GM18502 (cell line): ENCODE measurements around the gene SRRM2.

Experiments used
- ATAC-seq: cut with Tn5 transposase; IDR thresholded peaks from one replicate; pipeline ENCODE4 v1.9.1; 2021; ENCODE audit warnings: mild to moderate bottlenecking; ENCODE audit not compliant: unreplicated experiment, poor library complexity

SRRM2 gene

DNA sequence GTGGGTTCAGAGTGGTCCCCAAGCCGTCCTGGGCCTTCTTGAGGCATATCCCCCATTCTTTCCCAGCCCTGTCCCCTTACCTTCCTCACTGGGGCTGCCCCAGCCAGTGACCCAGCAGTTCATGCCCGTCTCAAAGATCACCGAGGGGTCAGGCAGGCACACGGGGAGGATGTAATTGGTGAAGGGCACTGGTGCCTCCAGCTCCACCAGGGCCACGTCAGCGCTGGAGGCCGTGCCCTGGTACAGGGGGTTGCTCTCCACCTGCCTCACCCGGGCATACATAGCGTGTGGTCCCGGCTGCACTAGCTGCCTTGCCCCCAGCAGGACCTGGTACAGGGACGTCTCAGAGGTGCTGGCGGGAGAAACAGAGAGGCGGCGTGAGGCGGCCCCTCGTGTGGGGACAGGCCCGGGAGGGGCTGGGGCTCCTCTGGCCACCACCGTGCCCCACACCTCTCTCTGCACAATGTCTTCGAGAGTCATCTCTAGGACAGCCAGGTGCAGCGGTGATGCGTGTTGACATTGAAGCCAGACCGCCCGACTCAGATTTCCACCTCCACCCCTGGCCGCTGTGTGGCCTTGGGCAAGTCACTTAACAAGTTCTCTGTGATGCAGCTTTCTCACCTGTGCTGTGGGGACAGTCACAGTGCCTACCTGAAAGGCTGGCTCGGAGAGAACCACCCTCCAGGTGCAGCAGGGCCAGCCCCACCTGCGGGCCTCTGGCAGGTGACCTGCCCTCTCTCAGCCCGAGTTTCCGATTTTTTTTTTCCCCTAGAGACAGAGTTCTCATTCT lies 38.3 kb upstream of the SRRM2 start:
- no peak for ATAC-seq

DNA sequence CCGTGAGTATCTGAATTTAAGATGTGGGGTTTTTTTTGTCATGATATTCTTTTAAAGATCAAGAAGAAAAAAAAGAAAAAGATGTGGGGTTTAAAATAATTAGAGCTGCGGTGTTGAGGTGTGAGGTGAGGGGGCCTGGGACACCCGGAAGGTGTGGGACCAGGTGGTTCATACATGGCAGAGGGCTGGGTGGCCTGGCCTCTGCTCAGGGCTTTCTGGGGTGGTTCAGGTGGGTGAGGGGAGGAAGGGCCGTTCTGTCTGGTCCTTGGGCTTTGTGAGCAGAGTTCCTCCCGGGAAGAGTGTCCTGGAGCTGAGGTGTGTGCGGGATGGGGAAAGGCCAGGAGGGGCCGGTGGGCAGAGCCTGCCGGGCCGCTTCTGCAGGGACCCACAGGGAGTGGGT lies 37.4 kb upstream of the SRRM2 start:
- ATAC-seq = no peak

DNA sequence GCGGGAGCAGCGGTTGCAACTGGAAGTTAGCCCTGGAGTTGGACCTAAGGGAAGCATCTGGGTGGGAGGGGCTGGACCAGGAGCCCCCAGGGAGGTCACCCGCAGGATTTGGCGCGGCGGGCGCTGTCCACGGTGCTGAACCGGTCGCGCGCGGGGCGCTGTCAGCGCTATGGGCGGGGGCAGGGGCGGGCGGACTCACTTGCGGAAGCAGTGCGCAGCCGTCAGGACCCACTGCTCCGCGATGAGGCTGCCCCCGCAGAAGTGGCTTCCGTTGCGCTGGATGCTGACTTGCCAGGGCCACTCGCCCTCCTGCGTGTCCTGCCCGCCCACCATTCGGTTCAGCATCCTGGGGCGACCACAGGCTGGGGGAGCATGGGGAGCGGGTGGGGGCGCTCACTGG lies 36.9 kb upstream of the SRRM2 start:
- ATAC-seq = no peak

DNA sequence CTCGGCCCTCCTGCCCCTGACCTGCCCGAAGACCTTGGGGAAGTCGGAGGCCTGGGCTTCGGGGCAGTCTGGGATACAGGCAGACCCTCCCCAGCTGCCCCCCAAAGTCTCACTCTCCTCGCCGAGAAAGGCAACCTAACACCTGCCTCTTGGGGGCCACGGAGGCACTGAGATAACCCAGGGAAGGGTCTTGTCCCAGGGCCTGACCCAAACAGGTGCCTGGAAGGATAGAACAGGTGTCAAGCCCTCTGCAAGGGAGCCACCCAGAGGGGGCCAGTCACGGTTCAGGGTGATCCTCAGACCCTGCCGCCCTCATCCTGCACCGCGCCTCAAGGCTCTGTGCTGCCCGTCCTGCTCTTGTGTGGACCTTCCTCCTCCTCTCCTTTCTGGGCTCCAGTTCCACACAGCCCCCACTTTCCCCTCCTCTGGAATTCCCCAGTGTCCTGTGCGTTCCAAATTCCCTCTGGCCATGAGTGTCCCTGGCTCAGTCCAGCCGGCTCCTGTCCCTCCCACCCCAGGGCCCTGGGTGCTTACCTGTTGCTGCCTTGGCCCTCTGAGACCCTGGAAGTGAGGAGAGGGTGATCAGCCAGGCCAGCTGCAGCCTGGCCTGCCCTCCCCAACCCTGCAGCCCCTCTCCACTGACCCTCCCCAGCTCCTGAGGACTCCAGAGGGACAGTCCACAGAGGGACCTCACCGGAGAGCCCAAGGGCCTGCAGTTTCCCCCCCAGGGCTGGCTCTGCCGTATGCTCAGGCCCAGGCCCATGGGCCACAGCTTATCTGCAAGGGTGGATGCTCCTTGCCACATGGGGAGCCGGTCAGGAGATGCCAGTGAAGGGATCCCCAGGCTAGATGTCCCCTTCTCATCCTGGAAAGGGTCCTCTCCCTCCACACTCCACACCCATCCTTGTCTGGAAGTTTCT lies 36.2 kb upstream of the SRRM2 start:
- ATAC-seq = no peak

DNA sequence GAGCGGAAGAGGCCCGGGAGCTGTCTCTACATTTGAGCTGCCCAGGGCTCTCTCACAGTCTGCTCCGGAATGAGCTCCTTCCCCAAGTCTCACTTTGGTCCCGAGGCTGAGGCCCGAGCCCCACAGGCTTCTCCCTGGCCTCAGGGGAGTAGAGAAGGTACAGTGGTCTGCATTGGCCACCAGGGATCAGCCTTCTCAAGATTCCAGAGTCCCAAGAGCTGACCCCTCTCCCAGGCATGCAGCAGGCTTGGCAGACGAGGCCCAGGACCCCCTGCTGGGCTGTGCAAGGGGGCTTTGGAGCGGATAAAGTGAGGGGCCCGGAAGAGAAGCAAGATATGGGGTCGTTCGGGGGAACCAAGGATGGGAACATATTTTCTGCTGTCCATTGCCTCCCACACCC lies 35.5 kb upstream of the SRRM2 start:
- ATAC-seq = no peak

DNA sequence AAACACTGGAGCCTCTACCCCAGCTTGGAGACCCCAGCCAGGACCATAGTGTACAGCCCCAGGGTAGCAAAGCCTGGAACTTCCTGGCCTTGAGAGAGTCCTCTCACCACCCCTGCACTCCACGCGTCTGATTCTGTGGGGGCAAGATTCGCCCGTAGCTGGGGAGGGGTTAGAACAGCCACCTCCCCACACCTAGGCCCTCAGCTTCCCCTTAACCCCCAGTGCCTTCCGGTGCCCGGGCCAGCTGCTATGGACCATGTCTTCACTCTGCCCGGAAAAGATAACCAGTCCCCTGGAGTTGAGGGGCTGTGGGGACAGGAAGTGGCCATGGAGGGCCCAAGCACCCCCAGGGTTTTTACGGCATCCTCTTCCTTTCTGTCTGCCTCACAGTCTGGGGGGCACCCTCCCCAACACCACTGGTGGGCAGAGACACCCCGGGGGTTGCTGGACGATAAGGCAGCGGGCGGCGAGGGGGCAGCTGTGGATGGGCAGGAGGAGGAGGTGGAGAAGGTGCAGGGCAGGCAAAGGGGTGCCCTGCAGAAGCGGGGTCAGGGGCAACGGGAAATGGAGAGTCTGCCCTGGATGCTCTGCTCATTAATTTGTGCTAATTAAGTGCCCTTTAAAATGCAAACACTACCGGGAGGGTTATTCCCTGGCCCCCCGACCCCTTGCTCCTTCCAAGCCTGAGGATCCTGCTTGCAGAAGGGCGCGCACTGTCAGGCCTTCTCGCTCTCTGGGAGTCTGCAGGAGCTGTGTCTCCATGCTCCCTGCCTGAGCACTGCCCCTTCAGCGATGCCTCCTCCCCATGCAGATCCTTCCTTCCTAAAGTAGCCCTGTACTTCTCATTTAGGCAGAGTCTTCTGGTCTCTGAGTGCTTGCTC lies 34.8 kb upstream of the SRRM2 start:
- no peak for ATAC-seq

DNA sequence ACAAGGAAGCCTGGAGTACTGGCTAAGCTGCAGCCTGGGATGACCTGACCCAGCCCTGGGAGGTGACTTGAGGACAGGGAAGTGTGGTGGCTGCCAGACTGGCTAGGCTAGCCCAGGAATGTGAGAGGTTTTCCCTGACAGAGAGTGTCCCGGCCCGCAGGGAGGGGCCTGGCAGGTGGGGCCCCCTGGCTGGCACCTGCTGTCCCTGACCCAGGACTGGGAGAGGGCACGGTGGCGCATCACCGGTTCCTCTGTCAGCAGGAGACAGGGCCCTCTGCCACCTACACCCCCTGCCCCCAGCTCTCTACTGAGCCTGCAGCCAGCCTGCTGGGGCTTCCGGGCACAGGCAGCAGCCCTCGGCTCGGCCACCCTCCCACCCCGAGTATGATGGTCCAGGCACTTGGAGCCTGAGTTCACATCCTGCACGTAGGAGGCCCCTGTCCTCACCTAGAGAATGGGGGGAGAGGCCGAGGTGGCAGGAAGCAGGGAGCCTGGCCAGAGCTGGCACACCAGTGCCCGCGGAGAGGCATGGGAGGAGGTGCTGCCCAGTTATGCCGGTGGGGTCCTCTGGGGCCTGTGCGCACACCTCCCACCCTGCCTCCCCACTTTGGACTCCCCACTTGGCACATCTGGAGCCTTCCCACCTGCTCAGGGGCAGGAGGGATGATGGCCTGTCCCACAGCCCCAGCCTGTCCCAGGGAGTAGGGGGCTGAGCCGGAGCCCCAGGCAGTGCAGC lies 32.9 kb upstream of the SRRM2 start:
- ATAC-seq = no peak

DNA sequence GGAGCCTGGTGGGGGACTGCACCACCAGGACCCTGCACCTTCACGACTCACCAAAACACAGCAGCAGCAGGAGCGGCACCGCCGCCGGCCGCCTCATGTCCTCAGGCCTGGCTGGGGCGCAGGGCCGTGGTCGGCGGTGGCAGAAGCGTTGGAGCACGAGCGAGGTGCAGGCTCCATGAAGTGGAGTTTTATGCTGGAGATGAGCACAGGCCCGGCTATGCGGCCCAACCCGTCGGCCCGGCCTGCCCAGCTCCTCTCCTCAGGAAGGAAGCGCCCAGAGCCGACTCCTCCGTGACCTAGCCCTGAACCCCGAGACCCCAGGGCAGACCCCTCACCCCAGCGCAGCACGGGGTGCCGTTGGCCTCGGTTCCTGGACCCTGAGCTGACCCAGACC lies 32.4 kb upstream of the SRRM2 start, which contains the start of gene PRSS27:
TSS of gene PRSS27 (minus strand) at position 161 of the 394 bp plus-strand sequence. CDS start at position 97, 64 bp downstream.
- ATAC-seq = no peak

DNA sequence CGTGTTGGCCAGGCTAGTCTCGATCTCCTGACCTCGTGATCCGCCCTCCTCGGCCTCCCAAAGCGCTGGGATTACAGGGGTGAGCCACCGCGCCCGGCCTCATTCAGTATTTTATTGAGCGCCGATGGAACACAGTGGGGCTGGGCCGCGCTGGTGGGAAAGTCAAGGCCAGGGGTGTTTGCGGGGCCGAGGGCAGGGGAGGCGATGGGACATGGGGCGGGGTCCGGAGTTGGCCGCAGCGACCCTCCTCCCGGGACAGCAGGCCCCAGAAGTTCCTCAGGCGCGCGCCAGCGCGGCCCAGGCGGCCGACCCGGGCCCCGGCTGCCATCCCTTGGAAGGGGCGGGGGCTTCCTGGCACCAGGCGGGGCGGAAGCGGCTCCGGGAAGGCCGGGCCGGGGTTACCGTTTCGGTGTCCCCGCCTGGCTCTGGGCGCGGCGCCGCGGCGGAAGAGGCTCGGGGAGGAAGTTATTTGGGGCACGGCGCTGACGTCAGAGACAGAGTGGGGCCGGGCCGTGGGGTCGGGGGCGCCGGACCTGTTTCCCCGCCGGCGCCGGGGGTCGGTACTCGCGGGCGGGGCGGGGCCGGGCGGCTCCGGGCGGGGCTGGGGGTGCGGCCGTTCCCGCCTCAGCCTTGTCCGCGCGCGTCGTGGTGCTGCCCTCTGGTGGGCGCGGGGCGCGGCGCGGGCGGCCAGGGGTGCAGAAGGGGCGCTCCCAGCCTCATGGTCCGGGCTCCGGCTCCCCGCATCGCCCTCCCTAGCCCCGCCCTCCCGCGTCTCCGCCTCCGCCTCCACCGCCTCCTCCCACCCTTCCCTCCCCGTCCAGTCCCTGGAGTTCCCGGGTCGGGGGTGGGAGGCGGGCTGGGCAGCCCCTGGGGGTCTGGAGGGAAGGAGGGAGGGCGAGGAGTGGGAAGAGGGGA lies 31.5 kb upstream of the SRRM2 start:
- peak; percentile 81 for ATAC-seq

DNA sequence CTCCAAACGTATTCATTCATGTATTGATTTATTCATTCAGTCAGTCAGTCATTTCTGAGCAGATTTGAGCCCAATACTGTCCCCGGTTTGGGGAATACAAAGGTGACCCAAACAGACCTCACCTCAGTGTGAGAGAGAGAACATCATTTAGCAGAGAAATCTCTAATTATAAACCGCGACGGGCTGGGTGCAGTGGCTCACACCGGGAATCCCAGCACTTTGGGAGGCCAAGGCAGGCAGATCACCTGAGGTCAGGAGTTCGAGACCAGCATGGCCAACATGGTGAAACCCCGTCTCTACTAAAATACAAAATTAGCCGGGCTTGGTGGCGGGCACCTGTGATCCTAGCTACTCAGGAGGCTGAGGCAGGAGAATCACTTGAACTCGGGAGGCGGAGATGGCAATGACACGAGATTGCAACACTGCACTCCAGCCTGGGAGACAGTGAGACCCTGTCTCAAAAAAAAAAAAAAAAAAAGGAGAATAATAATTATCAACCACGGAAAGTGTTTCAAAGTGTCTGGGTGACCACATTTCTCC lies 30.7 kb upstream of the SRRM2 start:
- ATAC-seq = peak; percentile 6

DNA sequence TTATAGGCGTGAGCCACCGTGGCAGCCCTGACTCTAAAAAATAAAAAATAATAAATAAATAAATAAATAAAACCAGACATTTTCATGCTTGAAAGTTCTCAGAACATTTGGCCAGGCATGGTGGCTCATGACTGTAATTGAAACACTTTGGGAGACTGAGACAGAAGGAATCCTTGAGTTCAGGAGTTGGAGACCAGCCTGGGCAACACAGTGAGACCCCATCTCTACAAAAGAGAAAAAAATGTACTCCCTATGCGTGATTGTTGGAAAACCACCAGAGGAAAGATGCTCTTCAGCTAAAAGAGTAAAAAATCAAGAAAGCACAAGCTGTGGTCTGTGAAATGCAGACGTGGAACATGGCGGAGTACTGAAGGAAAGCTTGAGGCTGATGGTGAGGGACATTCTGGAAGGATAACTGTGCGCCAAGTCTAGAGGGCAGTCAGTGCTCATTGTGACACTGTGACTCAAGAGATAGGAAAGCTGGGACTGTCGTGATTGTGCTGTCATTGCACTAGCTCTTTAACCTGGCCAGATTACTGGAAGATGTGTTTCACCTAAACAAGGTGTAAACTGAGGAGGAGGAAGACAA lies 28.3 kb upstream of the SRRM2 start:
- no peak for ATAC-seq

DNA sequence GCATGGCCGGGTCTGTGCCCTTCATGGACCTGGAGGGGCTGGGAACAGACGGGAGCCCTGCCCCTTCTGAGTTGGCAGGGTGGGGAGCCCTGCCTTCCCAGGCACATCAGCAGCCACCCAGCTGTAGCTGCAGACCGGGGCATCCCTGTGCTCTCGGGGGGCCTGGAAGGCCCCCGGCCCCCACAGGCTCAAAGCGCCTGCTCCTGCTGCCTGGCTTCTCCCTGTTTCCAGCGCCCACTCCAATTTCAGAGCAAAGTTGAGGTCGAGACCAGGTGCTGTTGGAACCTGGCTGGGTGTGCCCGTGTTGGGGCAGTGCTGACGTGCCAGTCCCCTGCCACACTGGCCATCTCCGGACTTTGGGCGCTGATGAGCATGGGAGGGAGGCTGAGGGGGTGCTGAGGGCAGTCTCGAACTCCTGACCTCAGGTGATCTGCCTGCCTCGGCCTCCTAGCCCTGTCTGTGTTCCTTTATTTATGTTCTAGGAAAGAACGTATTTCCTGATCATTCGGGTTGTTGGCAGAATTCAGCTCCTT lies 27.6 kb upstream of the SRRM2 start:
- ATAC-seq = no peak

DNA sequence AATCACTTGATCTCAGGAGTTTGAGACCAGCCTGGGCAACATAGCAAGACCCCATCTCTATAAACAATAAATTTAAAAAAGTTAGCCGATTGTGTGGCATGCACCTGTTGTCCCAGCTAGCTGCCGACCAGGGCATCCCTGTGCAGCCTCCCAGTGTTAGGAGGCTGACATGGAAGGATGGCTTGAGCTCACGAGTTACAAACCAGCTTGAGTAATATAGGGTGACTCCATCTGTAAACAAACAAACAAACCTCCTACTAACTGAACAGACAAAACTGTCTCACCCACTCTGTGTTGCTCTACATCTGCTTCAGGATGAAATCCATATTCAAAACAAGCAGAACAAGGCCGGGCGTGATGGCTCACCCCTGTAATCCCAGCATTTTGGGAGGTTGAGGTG lies 25.5 kb upstream of the SRRM2 start:
- ATAC-seq = no peak

DNA sequence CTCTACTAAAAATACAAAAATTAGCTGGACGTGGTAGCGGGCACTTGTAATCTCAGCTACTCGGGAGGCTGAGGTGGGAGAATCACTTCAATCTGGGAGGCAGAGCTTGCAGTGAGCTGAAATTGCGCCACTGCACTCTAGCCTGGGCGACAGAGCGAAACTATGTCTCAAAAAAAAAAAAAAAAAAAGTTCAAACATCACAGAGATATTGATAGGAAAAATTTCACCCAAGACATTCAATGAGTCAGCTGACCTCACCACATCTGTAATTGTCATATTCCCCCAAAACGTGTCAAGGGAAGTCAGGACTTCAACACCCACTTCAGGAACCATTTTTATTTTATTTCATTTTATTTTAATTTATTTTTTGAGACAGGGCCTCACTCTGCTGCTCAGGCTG lies 24.4 kb upstream of the SRRM2 start:
- no peak for ATAC-seq

DNA sequence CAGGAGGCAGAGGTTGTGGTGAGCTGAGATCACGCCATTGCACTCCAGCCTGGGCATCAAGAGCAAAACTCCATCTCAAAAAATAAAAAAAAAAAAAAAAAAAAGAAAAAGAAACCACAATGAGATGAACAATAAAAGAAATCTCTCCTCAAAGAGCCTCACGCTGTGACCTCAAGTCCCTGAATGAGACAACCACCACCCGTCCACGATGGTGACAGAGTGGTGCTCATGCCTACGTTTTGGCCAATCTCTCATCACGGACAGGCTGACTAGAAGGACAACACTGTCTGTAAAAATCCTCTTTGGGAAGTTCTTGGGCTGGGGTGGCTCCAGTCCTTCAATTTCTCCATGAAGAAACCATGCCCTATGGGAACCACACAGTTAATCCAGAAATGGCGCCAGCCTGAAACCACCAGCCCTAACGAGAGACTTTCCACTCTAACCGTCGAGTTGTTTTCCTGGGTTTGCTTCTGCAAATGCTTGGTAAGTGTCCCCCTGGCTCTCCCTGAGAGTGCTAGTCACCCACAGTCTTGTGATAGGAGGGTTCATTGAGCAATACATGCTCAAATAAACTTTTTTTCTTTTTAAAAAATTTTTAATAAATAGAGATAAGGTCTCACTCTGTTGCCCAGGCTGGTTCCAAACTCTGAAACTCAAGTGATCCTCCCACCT lies 17.5 kb upstream of the SRRM2 start:
- no peak for ATAC-seq

DNA sequence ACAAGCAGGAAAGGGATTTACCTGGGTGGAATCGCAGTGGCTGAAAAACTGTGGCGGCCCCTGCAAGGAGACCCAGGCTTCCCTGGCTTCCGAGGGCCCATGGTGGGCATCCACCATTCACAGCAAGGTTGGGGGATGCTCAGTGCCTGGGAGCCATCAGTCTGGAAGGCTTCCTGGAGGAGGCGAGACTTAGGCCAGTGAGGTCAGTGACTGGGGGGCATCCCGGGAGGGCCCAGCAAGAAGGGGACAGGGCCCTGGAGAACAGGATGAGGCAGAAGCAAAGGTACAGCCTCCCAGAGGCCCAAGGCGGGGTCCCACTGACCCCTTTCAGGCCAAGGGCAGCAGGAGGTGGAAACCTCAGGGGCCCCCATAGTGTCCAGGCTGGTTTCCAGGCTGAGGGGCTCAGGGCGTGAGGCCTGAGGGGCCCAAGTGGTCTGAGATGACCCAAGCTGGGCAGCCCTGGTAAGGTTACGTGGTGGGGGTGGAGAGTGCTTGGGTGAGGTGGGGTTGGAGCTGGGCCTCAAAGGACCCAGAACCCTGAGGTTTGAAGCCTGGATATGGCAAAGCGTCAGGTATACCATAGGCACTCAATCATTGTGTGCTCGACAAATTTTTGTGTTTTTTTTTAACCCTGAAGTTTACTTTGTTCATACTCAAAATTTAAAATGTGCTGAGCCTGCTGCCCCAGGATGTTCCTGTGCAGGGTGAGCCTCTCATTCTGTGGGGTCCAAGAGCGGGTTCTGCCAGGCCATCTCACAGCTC lies 15.8 kb upstream of the SRRM2 start:
- no peak for ATAC-seq

DNA sequence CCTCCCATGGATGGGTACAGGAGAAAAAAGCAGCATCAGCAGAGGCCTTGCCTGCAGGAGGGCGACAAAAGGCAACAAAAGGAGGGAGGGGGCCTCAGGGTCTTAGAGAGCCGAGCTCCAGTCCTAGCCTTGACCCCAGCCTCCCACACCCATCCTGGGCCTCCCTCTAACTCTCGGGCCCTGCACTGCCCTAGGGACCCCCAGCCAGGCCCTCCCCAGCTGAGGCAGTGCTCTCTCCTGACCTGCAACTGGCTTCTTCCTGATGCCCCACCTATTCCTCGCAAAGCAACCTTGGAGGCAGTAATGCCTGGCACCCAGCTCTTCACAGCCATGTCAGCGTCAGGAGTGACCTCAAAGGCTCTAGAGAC lies 15.2 kb upstream of the SRRM2 start:
- no peak for ATAC-seq
